ENCODE data around the gene NME8.

DNA sequence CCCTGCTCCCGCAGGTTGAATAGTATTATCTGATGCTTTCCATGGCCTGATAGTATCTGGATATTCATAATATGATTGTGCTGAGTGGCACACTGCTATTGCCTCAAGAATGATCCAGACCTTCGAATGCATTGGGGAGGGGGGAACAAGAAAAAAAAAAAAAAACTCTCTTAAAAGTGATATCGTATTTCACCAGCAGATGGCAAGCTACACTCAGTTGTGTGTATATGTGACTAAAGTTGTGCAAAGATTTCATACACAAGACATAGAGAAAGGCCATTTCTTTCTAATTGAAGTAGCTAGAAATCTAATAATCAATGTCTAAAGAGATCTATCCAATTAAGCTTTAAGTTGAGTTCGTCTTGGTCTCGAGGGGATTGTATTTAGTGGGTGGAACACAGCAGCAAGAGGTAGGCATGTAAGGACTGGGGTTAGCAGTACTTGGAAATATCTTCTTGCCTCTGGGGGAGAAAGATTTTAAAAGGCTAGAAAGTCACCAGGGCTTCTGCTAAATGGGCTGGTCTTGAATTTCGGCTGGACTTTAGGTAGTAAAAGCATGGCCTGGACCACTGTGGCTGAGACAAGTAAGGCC is 52.9 kb downstream of the NME8 start:
- TF ChIP-seq, protein P1, sequence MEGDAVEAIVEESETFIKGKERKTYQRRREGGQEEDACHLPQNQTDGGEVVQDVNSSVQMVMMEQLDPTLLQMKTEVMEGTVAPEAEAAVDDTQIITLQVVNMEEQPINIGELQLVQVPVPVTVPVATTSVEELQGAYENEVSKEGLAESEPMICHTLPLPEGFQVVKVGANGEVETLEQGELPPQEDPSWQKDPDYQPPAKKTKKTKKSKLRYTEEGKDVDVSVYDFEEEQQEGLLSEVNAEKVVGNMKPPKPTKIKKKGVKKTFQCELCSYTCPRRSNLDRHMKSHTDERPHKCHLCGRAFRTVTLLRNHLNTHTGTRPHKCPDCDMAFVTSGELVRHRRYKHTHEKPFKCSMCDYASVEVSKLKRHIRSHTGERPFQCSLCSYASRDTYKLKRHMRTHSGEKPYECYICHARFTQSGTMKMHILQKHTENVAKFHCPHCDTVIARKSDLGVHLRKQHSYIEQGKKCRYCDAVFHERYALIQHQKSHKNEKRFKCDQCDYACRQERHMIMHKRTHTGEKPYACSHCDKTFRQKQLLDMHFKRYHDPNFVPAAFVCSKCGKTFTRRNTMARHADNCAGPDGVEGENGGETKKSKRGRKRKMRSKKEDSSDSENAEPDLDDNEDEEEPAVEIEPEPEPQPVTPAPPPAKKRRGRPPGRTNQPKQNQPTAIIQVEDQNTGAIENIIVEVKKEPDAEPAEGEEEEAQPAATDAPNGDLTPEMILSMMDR (IDR thresholded peaks at IDR 0.05) = peak; percentile 63 to 68 (median 66)
- no peak for TF ChIP-seq POLR2A (IDR thresholded peaks at IDR 0.05)
- no peak for TF ChIP-seq EP300 (IDR thresholded peaks at IDR 0.05)

Data from ovary (tissue), 3 donors.